Superior temporal gyrus (tissue), 1 donor: ENCODE results near the gene RELCH.
A peak's percentile ranks its signal among the peaks of the same experiment; 100 is the strongest.

ENCODE experiments used
- DNase-seq: peaks from one replicate; pipeline ENCODE4 v3.0.0-alpha.2; 2016; ENCODE audit errors: extremely low spot score

RELCH gene

DNA sequence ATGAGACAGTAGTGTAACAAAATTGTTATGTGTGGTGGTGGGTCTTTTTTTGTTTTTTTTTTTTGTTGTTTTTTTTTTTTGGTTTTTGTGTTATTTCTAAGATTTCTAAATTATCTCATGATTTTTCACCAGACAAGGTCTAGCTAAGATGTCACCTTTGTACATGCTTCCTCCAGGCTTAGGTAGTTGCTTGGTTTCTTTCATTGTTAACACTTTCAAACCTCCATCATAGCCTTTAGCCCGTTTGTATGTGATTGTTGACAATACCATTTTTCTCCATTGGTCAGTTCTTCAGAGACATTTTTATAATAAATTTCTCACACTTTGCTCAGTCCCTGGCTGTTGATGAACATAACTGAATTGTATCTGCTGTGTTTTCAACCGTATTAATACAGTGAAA is 2.2 kb downstream of the RELCH start:
- no peak for DNase-seq

DNA sequence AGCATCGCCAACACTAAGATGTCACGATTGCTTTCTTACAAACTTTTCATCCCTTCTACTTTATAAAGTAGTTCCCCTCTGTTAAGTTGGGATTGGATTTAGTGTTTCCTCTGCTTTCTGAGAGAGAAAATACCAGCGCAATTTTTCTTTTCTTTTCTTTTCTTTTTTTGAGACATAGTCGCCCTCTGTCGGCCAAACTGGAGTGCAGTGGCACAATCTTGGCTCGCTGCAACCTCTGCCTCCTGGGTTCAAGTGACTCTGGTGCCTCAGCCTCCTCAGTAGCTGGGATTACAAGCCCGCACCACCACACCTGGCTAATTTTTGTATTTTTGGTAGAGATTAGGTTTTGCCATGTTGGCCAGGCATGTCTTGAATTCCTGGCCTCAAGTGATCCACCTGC is 9.0 kb downstream of the RELCH start:
- DNase-seq, result no peak

GRCh38 chr18:62196980-62197379 is 9.9 kb downstream of the RELCH start:
- no peak for DNase-seq

DNA sequence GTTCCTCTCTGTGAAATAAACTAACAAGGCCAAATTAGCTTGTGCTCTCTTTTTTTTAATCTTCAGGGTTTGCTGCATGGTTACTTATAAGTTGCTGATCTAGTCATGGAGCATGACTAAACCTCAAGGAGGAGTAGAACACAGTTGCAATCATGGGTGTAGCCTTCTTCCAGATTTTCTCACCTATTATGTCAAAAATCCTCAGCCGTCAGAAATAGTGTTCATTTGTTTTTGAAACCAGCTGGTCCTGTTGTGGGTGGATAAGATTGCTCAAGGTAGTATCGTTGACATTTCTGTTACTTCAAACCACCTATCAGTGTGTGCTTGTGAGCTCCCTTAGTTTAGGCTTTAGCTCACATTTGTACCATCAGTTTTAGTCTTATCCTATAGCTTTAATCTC is 11.2 kb downstream of the RELCH start:
- no peak for DNase-seq

DNA sequence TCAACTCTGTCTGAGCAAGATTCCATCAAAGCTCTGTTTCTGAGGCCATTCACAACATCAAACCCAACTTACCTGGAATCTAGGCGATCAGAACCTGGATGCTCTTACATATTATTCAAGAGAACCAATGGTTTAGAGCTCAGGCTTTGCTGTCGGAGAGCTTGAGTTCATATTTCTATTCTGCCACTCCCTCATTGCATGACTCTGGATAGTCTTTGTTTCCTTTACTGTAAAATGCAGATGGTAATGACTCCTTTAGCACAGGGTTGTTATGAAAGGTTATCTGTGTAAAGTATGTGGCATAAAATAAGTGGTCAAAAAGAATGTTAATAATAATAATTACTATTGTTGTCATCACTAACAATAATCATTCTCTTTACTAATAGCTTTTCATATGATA is 12.6 kb downstream of the RELCH start:
- DNase-seq, result no peak

DNA sequence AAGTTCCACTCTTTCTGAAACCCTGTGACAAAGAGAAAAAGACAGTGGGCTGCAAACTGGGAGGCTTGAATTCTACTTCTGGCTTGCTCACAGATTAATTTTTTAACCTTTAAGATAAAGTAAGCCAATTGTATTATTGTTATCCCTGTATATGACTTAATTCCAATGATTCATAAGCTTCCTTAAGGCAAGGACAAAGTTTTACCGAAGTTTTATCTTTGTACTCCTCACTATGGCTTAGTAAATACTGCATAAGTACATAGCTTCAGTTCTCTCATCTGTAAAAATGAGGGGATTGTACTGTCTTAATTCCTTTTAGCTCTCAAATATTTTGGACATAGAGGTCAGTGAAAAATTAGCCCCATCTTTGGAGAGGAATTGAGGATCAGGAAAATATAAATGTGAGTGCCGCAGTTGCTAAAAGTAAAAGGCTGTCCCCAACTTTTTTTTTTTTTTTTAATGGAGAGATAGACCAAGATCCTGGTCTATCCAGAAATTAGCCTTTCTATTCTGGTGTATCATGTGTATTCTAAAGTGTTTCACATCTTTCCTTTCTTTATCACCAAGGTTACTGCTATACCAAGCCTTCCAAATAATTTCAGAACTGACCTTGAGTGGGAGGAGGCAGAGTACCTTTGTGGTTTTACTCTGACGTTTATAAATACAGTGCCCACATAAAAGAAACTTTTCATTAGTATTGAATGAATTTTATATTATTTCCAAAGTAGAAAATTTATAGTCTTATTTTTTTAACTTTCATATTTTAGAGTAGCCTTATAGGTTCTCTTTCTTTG is 13.3 kb downstream of the RELCH start:
- DNase-seq, result no peak

DNA sequence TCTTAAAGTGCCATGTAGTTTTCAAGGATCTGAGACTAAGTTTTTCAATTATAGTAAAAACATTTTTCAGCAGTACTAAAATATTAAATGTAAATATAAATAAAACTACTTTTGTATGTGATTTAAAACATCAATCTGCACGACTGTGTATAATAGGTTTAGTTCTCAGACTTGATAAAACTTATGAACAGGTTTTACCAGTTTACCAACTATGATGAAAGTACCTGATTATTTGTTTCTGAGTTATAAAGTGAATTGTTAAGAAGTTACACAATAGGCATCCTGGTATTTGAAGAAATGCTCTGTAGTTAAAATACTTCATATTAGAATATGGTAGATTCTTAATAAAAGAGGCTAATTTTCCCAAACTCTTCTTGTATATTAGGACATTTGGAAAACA is 14.8 kb downstream of the RELCH start:
- no peak for DNase-seq

DNA sequence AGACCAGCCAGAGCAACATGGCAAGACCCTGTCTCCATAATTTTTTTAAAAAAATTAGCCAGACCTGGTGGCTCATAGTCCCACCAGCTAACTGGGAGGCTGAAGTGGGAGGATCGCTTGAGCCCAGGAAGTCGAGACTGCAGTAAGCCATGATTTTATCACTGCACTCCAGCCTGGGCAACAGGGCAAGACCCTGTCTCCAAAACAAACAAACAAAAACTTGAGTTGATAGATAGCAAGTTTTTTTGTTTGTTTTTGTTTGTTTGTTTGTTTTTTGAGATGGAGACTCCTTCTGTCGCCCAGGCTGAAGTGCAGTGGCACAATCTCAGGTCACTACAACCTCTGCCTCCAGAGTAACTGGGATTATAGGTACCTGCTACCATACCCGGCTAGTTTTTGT is 18.8 kb downstream of the RELCH start:
- no peak for DNase-seq

DNA sequence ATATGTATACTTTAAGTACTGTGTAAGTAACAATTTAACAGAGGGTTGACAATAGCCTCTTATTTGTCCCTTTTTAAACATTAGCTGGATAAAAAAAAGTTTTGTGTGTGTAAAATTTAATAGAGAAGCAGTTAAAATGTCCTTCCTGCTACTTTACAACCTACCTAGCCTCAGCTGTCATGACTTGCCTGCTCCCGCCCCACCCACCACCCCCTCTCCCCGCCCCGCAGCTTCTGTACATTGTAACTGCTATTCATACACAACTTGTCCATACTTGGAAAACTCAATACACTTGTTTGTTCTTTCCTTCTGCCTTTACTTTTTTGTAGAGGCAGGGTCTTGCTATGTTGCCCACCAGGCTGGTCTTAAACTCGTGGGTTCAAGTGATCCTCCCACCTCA is 19.5 kb downstream of the RELCH start:
- no peak for DNase-seq

DNA sequence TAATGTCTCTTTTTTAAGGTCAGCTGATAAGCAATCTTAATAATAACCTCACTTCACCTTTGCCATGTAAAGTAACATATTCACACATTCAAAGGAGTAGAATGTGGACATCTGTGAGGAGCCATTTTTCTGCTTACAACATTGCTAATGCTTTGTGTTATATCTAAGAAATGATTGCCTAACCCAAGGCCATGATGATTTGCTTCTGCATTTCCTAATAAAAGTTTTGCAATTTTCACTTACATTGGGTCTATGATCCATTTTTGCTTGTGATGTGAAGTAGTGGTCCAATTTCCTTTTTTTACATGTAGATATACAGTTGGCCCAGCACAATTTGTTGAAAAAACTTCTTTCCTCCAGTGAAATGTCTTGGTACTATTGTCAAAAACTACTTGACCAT is 22.0 kb downstream of the RELCH start:
- DNase-seq, result no peak

DNA sequence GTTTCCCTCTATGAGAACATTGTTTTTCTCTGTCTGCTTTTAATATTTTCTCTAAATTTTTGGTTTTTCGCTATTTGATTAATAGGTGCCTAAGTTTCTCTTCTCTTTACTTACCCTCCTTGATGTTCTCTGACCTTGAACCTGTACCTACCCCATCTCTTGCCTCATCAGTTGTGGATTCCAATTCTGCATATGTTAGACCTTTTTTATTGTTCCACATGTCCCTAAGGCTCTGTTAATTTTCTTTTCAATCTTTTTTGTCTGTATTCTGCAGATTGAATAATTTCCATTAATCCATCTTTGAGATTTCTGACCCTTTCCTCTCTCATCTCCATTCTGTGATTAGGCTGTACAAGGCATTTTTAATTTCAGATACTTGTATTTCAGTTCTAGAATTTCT is 23.1 kb downstream of the RELCH start:
- no peak for DNase-seq

DNA sequence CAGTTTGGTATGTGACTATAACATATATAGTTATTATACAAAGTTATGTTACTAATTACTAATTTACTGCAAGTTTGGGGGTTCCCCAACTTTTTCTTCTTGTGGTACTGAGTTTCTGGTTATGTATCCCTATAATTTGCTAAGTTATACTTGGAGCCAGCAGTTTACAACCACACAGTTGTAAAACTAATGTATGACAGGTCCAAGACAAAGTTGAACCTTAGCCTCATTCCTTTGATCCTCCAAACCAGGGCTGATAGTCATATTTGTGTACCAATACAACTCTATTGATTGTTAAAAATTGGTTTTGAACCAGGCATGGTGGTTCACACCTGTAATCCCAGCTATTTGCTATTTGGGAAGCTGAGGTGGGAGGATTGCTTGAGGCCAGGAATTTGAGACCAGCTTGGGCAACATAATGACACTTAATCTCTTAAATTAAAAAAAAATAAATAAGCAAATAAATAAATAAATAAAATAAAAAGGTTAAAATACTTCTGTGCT is 24.3 kb downstream of the RELCH start:
- no peak for DNase-seq

GRCh38 chr18:62214790-62215189 is 27.7 kb downstream of the RELCH start:
- DNase-seq, result no peak

DNA sequence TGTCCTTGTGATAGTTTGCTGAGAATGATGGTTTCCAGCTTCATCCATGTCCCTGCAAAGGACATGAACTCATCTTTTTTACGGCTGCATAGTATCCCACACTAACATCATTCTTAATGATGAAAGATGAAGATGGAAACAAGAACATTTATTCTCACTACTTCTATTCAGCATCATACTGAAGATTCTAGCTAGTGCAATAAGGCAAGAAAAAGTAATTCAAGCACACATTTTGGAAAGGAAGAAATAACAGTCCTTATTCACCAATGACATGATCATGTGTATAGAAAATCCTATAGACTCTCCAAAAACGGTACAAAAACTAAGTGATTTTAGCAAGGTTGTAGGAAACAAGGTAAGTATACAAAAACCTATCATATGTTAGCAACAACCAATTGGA is 37.2 kb downstream of the RELCH start:
- no peak for DNase-seq

DNA sequence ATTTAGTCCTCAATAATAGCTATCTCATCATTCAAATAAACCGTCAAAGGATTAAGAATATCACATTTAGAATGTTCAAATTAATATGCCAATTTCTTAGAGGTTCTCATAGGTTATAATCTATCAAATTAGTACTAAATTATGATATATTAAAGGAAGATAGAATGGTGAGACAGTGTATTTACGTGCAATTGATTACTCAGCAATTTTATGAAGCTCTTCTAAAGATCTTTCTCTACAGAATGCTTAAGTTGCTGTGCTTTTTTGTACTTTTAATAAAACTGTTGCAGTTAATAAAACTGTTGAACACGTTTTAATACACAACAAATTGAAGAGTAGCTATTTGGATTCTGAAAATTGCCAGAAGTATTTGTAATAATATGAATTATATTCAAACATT is 39.0 kb downstream of the RELCH start:
- no peak for DNase-seq

GRCh38 chr18:62236252-62236651 is 49.2 kb downstream of the RELCH start:
- DNase-seq, result no peak

GRCh38 chr18:62239475-62239874 is 52.4 kb downstream of the RELCH start:
- DNase-seq, result no peak

DNA sequence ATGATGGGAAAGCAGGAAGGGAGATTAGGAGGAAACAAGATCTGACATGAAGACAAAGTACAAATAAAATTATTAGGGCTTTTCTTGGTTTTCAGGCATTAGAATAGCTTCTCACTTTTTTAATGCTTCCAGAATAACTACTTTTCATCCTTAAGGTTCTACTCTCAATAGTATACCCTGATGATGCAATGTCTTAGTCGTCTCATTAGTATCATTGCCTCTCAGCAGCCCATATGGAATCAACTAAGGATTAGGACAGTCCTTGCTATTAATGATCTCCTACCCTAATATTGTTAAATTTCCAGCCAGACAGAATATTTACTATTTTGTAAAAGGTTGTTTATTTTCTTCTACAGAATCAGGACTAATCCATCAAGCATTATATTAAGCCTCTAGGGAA is 55.9 kb downstream of the RELCH start:
- no peak for DNase-seq

GRCh38 chr18:62245177-62245576 is 58.1 kb downstream of the RELCH start:
- no peak for DNase-seq

- DNase-seq, result no peak
Measured at GRCh38 chr18:62245699-62246098, 58.6 kb downstream of the RELCH start.

- no peak for DNase-seq
Measured at GRCh38 chr18:62248313-62248712, 61.3 kb downstream of the RELCH start.

GRCh38 chr18:62249478-62250097 is 62.5 kb downstream of the RELCH start:
- peak; percentile 88 for DNase-seq

- DNase-seq, result no peak
Measured at GRCh38 chr18:62250475-62250874, 63.4 kb downstream of the RELCH start.

GRCh38 chr18:62258093-62258492 is 71.0 kb downstream of the RELCH start:
- DNase-seq, result no peak
